ENCODE results near the gene CALML6. TPM values are rescaled to one million over a fixed set of nuclear protein-coding genes. Genes with fewer than 3 reads are reported as not detected.

CALML6 gene
- polyA plus RNA-seq, 1 donor from 2014 or later: not detected

DNA sequence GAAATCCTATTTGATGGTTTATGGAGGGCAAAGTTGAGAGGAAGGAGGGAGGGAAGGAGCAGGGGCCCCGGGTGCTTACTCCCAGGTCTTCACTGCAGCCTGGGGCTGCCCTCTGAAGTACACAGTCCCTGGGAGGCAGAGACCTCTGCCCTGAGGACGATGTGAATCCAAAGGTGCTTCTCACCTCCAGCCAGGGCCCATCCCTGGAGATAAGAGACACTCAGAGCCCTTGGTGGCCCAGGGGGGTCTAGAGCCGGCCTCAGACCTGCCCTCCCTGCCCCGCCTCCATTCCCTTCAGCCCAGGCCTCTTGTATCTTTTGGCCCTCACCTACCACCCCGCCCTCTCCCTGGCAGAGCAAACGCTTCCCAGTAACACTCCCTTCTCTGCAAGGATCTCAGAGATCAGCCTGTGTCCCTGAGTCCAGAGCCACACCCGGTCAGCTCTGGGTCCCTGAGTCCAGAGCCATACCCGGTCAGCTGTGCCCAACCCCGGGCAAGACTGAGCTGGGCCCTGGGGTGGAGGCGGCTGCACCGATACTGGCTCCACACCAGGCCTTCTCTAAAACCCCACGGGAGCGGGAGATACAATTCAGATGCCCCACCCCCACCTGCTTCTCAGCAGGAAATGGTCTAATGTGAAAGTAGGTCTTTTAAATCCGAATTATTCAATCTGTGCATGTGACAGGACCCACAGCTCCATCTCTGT lies 20.6 kb upstream of the CALML6 start:
- peaks cover 16% of the 10 kb centered on the region for H3K79me2 ChIP-seq (replicated peaks; ENCODE audit: insufficient read depth, low read length)
- no peaks in the 10 kb centered on the region for H3K9me3 ChIP-seq (ENCODE audit: low read length)
- H3K36me3 ChIP-seq (ENCODE audit: insufficient read depth, low read length): no peaks in the 10 kb centered on the region
- no peak overlapping the region for H3K4me3 ChIP-seq (ENCODE audit: low read length)
- H3K9ac ChIP-seq (ENCODE audit: low read length): no peak overlapping the region
- H3K4me2 ChIP-seq (ENCODE audit: low read length): no peak overlapping the region
- TF ChIP-seq SMC3 (conservative IDR thresholded peaks at IDR 0.05; ENCODE audit: poor library complexity) (no peak), POLR2AphosphoS5 (IDR thresholded peaks at IDR 0.05) (no peak), EP300 (conservative IDR thresholded peaks at IDR 0.05; ENCODE audit: poor library complexity, severe bottlenecking) (no peak), EZH2 (IDR thresholded peaks at IDR 0.05; ENCODE audit: borderline replicate concordance, insufficient read depth, low read length, poor library complexity, severe bottlenecking) (no peak), MXI1 (conservative IDR thresholded peaks at IDR 0.05; ENCODE audit: poor library complexity, severe bottlenecking) (no peak)
- TF ChIP-seq, protein P1, sequence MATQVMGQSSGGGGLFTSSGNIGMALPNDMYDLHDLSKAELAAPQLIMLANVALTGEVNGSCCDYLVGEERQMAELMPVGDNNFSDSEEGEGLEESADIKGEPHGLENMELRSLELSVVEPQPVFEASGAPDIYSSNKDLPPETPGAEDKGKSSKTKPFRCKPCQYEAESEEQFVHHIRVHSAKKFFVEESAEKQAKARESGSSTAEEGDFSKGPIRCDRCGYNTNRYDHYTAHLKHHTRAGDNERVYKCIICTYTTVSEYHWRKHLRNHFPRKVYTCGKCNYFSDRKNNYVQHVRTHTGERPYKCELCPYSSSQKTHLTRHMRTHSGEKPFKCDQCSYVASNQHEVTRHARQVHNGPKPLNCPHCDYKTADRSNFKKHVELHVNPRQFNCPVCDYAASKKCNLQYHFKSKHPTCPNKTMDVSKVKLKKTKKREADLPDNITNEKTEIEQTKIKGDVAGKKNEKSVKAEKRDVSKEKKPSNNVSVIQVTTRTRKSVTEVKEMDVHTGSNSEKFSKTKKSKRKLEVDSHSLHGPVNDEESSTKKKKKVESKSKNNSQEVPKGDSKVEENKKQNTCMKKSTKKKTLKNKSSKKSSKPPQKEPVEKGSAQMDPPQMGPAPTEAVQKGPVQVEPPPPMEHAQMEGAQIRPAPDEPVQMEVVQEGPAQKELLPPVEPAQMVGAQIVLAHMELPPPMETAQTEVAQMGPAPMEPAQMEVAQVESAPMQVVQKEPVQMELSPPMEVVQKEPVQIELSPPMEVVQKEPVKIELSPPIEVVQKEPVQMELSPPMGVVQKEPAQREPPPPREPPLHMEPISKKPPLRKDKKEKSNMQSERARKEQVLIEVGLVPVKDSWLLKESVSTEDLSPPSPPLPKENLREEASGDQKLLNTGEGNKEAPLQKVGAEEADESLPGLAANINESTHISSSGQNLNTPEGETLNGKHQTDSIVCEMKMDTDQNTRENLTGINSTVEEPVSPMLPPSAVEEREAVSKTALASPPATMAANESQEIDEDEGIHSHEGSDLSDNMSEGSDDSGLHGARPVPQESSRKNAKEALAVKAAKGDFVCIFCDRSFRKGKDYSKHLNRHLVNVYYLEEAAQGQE (IDR thresholded peaks at IDR 0.05; ENCODE audit: borderline replicate concordance): no peak
- H3F3A ChIP-seq (ENCODE audit: insufficient read depth, low read length, poor library complexity, severe bottlenecking): peaks cover 4% of the 10 kb centered on the region
- no peak overlapping the region for H3K27ac ChIP-seq (ENCODE audit: low read length)
- H4K20me1 ChIP-seq (ENCODE audit: insufficient read depth): no peaks in the 10 kb centered on the region
- H2AFZ ChIP-seq (ENCODE audit: low read depth, low read length): no peak overlapping the region
- no peaks in the 10 kb centered on the region for H3K27me3 ChIP-seq (ENCODE audit: insufficient read depth, low read depth, low read length)
- no peaks in the 10 kb centered on the region for H3K9me2 ChIP-seq (ENCODE audit: insufficient read depth, low read length)

DNA sequence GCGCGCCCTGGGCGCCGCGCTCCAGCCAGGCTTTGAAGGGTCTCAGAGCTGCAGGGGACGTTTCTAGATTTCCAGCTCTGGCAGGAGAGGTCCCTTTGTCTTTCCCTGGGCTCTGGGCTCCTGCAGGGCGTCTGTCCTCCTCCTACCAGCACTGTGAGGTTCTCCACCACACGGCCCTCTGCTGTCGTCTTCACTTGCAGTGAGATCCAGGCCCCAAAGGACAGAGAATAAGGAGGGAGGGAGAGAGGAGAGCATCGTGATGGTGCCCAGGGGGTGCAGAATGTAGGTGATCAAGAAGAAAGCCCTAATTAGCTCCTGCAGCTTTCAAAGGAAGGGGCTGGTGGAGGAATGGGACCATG lies 20.0 kb upstream of the CALML6 start:
- Histone ChIP-seq H3K4me2 (ENCODE audit: low read length) (no peak overlapping the region), H3K9me3 (ENCODE audit: low read length) (no peaks in the 10 kb centered on the region), H2AFZ (ENCODE audit: low read depth, low read length) (no peak overlapping the region), H3K4me3 (ENCODE audit: low read length) (no peak overlapping the region), H3F3A (ENCODE audit: insufficient read depth, low read length, poor library complexity, severe bottlenecking) (no peaks in the 10 kb centered on the region), H3K9ac (ENCODE audit: low read length) (no peak overlapping the region), H3K9me2 (ENCODE audit: insufficient read depth, low read length) (no peaks in the 10 kb centered on the region), H4K20me1 (ENCODE audit: insufficient read depth) (no peaks in the 10 kb centered on the region), H3K79me2 (replicated peaks; ENCODE audit: insufficient read depth, low read length) (peaks cover 10% of the 10 kb centered on the region), H3K27me3 (ENCODE audit: insufficient read depth, low read depth, low read length) (no peaks in the 10 kb centered on the region), H3K36me3 (ENCODE audit: insufficient read depth, low read length) (no peaks in the 10 kb centered on the region), H3K27ac (ENCODE audit: low read length) (no peak overlapping the region)
- TF ChIP-seq SMC3 (conservative IDR thresholded peaks at IDR 0.05; ENCODE audit: poor library complexity) (no peak), MXI1 (conservative IDR thresholded peaks at IDR 0.05; ENCODE audit: poor library complexity, severe bottlenecking) (no peak), RAD21 (conservative IDR thresholded peaks at IDR 0.05) (no peak), POLR2AphosphoS5 (IDR thresholded peaks at IDR 0.05) (no peak), EP300 (conservative IDR thresholded peaks at IDR 0.05; ENCODE audit: poor library complexity, severe bottlenecking) (no peak), EZH2 (IDR thresholded peaks at IDR 0.05; ENCODE audit: borderline replicate concordance, insufficient read depth, low read length, poor library complexity, severe bottlenecking) (no peak)
- TF ChIP-seq, protein P1 (IDR thresholded peaks at IDR 0.05; ENCODE audit: borderline replicate concordance): no peak
